Right ventricle myocardium inferior (tissue), 1 donor: Measurements from ENCODE around the gene KLHL9. TPM values are rescaled to one million over a fixed set of nuclear protein-coding genes. Genes with fewer than 3 reads are reported as not detected.

Source experiments
- ATAC-seq: fragments of 200-7000 bp; cut with Tn5 transposase; one replicate; pipeline ENCODE4 v1.9.1; 2020; ENCODE audit warnings: mild to moderate bottlenecking, moderate library complexity
- DNase-seq: peaks from one replicate; pipeline ENCODE4 v3.0.0; 2021; ENCODE audit errors: missing footprints
- intact Hi-C: fragments of 100-400 bp; cut with DNase I; formaldehyde crosslinking; loops from one replicate; pipeline ENCODE4 v1.11.0; 2022
- total RNA-seq: library from RNA; stranded (reverse); fragmentation: NEBNext Ultra II Directional; extraction: Animal tissue kit (Norgen Biotek cat#: 25700); gene quantifications from one replicate; pipeline ENCODE4 v1.2.1, GENCODE V29; 2021
- donor health status: DM: no; HTN: yes; CAD: no; lungs with severe emphysema.

Gene KLHL9
- total RNA-seq, 1 donor from 2014 or later: 12.2 TPM

DNA sequence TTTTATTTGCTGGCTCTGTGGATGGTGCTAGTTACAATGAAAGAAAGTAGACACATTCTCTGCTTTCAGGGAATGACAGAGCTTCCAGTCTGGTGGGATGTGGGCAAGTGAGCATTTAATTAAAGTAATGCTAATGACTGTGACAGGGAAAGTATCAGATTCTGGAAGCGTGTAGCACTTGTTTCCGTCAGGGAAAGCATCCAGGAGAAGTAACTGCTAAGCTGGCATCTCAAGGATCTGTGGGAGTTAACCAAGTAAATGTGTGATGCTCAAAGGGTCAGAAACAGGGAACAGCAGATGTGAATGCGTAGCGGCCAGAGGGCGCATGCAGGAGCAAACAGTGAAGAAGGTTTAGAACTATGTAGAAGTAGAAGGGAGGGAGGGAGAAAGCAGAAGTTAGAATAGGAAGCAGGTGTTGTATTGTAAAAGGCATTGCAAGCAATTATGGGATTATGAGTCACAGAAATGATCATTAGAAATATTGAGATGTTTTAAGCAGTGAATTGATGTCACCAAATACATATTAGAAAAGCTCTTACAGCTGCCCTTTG lies 12.2 kb downstream of the KLHL9 start:
- ATAC-seq (no peak), DNase-seq (no peak)
- intact Hi-C loops: no loop called here

- ATAC-seq: no peak
- intact Hi-C loops: no loop called here
- DNase-seq: no peak
Observed at GRCh38 chr9:21320465-21320864, 14.7 kb downstream of the KLHL9 start.

DNA sequence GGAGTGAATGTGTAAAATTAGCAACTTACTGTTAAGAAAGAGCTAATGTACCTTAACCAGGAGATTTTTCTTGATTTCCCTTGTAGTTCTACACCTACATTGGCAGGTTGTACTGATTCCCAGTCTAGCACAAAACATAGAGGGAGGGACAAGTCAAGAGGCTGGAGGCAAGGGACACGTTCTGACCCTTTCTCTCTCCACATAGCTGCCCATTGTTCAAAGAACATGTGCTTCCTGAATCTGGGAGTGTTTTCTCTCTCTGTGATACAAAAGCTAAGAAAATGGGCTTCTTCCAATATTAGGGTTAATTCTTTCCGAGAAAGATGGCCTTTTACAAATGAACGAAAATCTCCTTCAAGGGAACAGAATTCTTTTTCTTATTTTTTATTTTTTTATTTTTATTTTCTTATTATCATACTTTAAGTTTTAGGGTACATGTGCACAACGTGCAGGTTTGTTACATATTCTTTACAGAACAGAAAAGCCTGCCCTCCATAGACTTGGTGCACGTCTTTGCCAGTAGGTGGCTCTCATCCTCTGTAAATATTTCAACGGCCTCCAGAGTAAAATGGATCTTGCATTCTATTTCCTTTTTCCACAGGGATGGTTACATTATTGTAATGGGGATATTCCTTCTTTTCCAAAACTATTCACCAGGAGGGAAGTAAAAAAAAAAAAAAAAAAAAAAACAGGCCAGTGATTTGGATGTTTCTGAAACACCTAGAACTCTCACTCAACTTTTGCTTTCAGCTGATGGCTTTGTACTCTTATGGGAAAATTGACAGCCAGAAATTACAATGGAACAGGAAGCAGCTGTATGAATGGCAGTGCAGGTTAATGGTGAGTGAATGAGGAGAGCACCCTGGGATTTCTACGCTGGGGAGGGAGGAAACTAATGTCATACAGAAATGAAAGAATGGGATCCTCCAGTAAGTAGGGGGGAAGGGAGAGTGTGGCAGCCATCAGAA lies 17.0 kb downstream of the KLHL9 start:
- ATAC-seq (peak; percentile 63), DNase-seq (no peak)

GRCh38 chr9:21316860-21317259 lies 18.3 kb downstream of the KLHL9 start:
- no peak for DNase-seq
- intact Hi-C loops: loop anchor here (5.0 kb wide), 1 partner anchor 80 kb away; no protein-coding TSS in a partner anchor

More for the DNA sequence above, 17.0 kb downstream of the KLHL9 start:
- intact Hi-C loops: loop anchor here (1.0 to 5.0 kb wide), 2 partner anchors 79 to 471 kb away; no protein-coding TSS in a partner anchor

GRCh38 chr9:21316032-21316842 lies 19.0 kb downstream of the KLHL9 start:
- DNase-seq: no peak
- ATAC-seq: peak; percentile 44
- intact Hi-C loops: loop anchor here (5.0 kb wide), 1 partner anchor 81 kb away; no protein-coding TSS in a partner anchor

More at GRCh38 chr9:21316860-21317259, 18.3 kb downstream of the KLHL9 start:
- ATAC-seq: no peak

DNA sequence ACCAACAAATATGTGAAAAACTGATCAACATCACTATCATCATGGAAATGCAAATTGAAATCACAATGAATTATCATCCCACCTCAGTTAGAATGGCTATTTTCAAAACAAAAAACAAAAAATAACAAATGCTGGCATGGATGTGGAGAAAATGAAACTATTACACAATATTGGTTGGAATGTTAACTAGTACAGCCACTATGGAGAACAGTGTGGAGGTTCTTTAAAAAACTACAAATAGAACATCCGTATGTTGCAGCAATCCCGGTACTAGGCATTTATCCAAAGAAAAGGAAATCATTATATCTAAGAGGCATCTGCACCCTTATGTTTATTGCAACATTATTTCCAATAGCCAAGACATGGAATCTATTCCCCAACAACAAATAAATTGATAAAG lies 21.1 kb downstream of the KLHL9 start:
- no peak for DNase-seq
- ATAC-seq: no peak
- intact Hi-C loops: no loop called here

DNA sequence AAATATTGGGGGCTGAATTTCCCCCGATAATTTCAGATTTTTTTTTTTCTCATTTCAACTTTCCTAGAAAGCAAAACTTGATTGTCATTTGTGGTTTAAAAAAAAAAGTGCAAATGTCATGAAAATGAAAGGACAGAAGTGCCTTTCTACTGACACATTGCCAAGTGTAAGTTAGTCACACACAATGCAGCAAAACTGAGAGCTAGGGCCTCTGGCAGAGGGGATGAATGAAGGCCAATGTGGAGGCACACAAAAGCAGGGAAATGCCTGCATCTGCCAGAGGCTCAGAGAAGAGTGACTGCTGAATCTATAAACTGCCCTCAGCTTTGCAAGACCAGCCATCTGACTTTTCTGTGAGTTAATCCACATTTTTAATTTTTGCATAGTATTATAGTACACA lies 23.3 kb downstream of the KLHL9 start:
- intact Hi-C loops: no loop called here
- no peak for ATAC-seq
- DNase-seq: no peak

DNA sequence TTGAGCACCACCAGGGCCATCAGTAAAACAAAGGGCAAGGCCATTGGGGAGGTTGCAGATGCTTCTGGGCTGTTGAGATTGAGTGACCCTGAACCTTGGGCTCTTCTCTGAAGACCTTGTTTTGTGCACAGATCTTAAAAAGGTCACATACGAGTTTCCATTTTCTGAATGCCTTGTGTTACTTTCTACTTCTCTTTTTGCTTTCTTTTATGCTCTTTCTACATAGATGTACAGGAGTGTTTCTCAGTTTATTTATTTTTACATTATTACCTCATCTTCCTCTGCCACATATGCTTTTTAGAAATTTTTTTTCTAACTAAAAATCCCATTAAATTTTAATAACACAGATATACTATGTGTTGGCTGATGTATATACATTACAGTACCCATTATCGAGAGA lies 30.0 kb downstream of the KLHL9 start, which contains the start of gene IFNA5:
TSS of gene IFNA5 (minus strand) at position 101 of the 400 bp plus-strand sequence. CDS start at position 44, 57 bp downstream.
- intact Hi-C loops: no loop called here
- ATAC-seq: no peak
- DNase-seq: no peak

DNA sequence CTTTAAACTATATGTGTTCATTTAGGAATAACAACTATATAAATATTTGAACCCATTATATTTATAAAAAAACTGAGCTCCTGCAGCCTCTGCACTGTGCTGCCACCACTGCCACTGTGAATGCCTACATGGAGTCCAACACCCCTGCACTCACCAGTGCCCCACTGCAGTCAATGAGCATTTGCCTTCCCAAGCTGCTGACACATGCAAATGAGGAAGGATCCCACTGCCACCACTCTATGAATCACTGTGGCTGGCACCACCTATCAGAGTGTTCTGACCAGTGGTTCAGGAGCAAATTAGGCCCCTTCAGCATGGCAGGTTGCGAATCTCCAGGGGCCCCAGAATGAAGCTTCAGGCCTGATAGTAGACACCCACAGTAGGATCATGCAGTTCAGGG lies 39.2 kb downstream of the KLHL9 start:
- intact Hi-C loops: no loop called here
- ATAC-seq (no peak), DNase-seq (no peak)

DNA sequence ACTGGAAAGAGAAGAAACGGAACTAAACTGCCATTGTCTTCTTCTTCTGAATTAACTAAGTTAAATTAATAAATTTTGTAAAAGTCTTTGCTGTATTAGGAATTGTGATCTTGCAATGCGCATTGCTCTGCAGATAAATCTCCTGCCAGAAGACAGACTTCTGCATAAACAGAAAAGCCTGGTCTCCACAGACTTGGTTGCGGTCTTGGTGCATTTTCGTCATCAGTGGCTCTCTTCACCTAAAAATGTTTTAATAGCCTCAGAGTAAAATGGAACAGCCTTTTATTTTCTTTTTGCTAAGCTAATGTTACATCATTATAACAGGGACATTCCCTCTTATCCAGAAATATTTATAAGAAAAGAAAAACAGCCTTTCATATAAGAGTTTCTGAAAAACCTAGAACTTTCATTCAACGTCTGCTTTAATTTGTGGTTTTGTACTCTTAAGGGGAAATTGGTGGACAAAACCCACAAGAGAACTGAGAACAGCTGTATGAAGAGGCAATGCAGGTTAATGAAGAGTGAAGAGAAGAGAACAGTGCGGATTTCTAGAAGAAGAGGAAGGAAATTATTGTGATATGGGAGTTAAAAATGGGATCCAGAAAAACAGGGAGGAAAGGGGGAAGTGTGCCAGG lies 40.2 kb downstream of the KLHL9 start:
- ATAC-seq: no peak
- DNase-seq: no peak
- intact Hi-C loops: no loop called here

DNA sequence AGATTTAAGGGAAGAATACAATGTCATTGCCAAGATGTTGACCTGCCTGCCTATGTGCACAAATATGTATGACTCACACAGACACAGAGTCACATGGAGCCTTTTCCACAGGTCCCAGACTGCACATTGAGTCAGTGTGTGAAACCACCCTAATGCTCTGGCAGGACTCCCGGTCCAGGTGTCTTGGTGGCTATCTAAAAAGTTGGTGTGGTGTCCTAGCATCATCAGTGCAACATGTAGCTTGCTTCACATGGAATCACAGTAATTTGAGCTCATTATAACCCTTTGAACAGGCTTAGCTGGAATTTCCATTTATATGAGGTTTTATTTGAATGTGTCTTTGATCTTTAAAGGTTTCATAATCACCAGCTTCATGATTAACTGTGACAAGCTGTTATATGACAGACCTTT lies 40.8 kb downstream of the KLHL9 start:
- ATAC-seq (no peak), DNase-seq (no peak)
- intact Hi-C loops: no loop called here

- intact Hi-C loops: no loop called here
- DNase-seq (no peak), ATAC-seq (no peak)
Observed at GRCh38 chr9:21289848-21290247, 45.4 kb downstream of the KLHL9 start.

GRCh38 chr9:21287280-21287679 lies 47.9 kb downstream of the KLHL9 start:
- ATAC-seq (no peak), DNase-seq (no peak)
- intact Hi-C loops: no loop called here

GRCh38 chr9:21286659-21287058 lies 48.5 kb downstream of the KLHL9 start:
- no peak for ATAC-seq
- intact Hi-C loops: no loop called here
- no peak for DNase-seq

DNA sequence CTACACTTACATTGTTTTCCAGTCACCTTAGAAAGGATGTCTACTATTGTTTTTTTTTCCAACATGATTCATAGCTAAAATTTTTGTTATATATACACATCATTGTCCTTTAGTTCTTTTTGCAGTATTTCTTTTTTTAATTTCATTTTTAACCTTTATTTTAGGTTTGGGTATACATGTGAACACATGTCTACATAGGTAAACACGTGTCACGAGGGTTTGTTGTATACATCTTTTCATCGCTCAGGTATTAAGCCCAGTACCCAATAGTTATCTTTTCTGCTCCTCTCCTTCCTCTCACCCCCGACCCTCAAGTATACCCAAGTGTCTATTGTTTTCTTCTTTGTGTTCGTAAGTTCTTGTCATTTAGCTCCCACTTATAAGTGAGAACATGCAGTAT lies 49.1 kb downstream of the KLHL9 start:
- intact Hi-C loops: no loop called here
- ATAC-seq (no peak), DNase-seq (no peak)

DNA sequence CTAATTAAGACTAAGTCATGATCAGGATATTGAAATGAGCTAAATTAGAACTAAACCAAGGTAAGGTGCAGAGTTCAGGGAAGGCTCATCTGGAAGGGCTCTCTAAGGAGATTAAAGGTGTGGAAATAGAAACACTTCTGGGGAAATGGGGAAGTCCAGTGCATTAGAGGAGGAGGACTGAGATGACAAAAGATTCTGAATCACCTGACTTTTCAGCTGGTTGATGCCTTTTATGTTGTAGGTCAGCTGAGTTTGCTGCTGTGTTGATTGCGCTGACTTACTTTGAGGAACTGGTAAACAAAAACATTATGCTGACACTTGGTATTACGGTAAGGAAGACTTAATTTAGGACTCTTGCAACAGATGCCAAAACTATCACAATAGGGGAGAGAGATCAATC lies 53.9 kb downstream of the KLHL9 start:
- ATAC-seq (no peak), DNase-seq (no peak)
- intact Hi-C loops: no loop called here
